Gastrocnemius medialis (tissue), 4 donors: ENCODE data around the gene GMPR. TPM values are rescaled to one million over a fixed set of nuclear protein-coding genes. Genes with fewer than 3 reads are reported as not detected.

ENCODE experiments used
- ATAC-seq, 2 donors: fragments of 150-250 bp; one replicate each; pipeline ENCODE4 v1.9.1; 2016
- DNase-seq, 2 donors: peaks; one replicate each; pipeline ENCODE4 v3.0.0-alpha.2; 2019
- H3K27ac ChIP-seq, 4 donors: fragments of 200-600 bp; sonication (generic); 1 replicate in 1 of 4; 2 replicates in 3 of 4; pipeline ENCODE4 v1.5.1; 2016 to 2018; ENCODE audit warnings: mild to moderate bottlenecking in 2 of 4, moderate library complexity in 1 of 4
- H3K27me3 ChIP-seq, 3 donors: fragments of 200-600 bp; sonication (generic) in 2 of 3; 1 replicate in 1 of 3; 2 replicates in 2 of 3; pipeline versions ENCODE4 v1.5.1 to v1.6.0; 2016 to 2019; ENCODE audit warnings: mild to moderate bottlenecking in 1 of 3, moderate library complexity in 1 of 3
- H3K36me3 ChIP-seq, 2 donors: fragments of 200-600 bp; sonication (generic) in 1 of 2; one replicate each; pipeline ENCODE4 v1.5.1; 2017 to 2018
- H3K4me1 ChIP-seq, 2 donors: fragments of 200-600 bp; sonication (generic) in 1 of 2; one replicate each; pipeline ENCODE4 v1.5.1; 2016 to 2017; ENCODE audit warnings: mild to moderate bottlenecking in 2 of 2
- H3K4me3 ChIP-seq, 4 donors: fragments of 200-600 bp; sonication (generic) in 3 of 4; 1 replicate in 1 of 4; 2 replicates in 3 of 4; pipeline ENCODE4 v1.5.1; 2016 to 2019; ENCODE audit warnings: mild to moderate bottlenecking in 2 of 4
- H3K9me3 ChIP-seq, 3 donors: fragments of 200-600 bp; sonication (generic) in 2 of 3; 1 replicate in 1 of 3; 2 replicates in 2 of 3; pipeline ENCODE4 v1.5.1; 2016 to 2019
- CTCF ChIP-seq, 5 experiments: fragments of 450-650 bp in 3 of 5; fragments of 200-600 bp in 2 of 5; sonication (generic) in 2 of 5; IDR thresholded peaks in 4 of 5; conservative IDR thresholded peaks in 1 of 5; 1 replicate in 4 of 5; 2 replicates in 1 of 5; pipeline ENCODE4 v1.5.1; 2016 to 2019; ENCODE audit warnings: antibody characterized with exemption in 5 of 5, mild to moderate bottlenecking in 3 of 5, moderate library complexity in 3 of 5
- POLR2A ChIP-seq, 2 donors: fragments of 450-650 bp; IDR thresholded peaks; one replicate each; pipeline ENCODE4 v1.6.1; 2017; ENCODE audit warnings: antibody characterized with exemption in 2 of 2, mild to moderate bottlenecking in 2 of 2, moderate library complexity in 2 of 2
- in situ Hi-C, 4 donors: fragments of 200-750 bp; cut with MboI; loops; one replicate each; pipeline versions ENCODE4 v1.15.0 to v1.8.0; 2017; ENCODE audit warnings: low sequenced_read_pairs in 4 of 4
- intact Hi-C: fragments of 100-400 bp; cut with DNase I; formaldehyde crosslinking; loops from one replicate; pipeline ENCODE4 v1.15.1; 2023; ENCODE audit warnings: low total_unique reads
- total RNA-seq, 4 donors: library from RNA; depleted of rRNA; stranded (reverse); fragments of >200 nt; gene quantifications; one replicate each; pipeline versions ENCODE4 v1.1.0 to v1.2.3, GENCODE V29; 2016

GMPR gene
- total RNA-seq, 4 donors from 2014 or later = 109 to 266 (median 239) TPM

- intact Hi-C loops = loop anchor here (10.0 kb wide), 2 partner anchors 336 to 626 kb away; no protein-coding TSS in a partner anchor
- TF ChIP-seq POLR2A (IDR thresholded peaks at IDR 0.05) = no peak
- peak in 2 of 5 experiments; percentile 5 to 6 for TF ChIP-seq CTCF (IDR thresholded peaks at IDR 0.05 in 4 of 5, conservative IDR thresholded peaks at IDR 0.05 in 1 of 5)
- Histone ChIP-seq H3K9me3 (no peaks in the 10 kb centered on the region), H3K27me3 (no peaks in the 10 kb centered on the region), H3K4me3 (no peak overlapping the region), H3K27ac (no peak overlapping the region), H3K4me1 (peaks cover 51 to 56% of the 10 kb centered on the region in 2 donors), H3K36me3 (no peaks in the 10 kb centered on the region)
- DNase-seq (no peak), ATAC-seq (no peak)
- in situ Hi-C loops = loop anchor here (5.0 to 25.0 kb wide), 6 partner anchors 66 to 623 kb away; no protein-coding TSS in a partner anchor
Measured at GRCh38 chr6:16339265-16339587, 100.8 kb downstream of the GMPR start.

GRCh38 chr6:16343593-16343992, 105.2 kb downstream of the GMPR start:
- Histone ChIP-seq H3K9me3 (no peaks in the 10 kb centered on the region), H3K27me3 (no peaks in the 10 kb centered on the region), H3K4me1 (peaks cover 24 to 33% of the 10 kb centered on the region in 2 donors), H3K36me3 (no peaks in the 10 kb centered on the region), H3K4me3 (no peak overlapping the region), H3K27ac (no peak overlapping the region)
- no peak for ATAC-seq
- intact Hi-C loops = no loop called here
- TF ChIP-seq POLR2A (IDR thresholded peaks at IDR 0.05) (no peak), CTCF (IDR thresholded peaks at IDR 0.05 in 4 of 5, conservative IDR thresholded peaks at IDR 0.05 in 1 of 5) (no peak)
- in situ Hi-C loops = loop anchor here in 3 of 4 donors (5.0 to 25.0 kb wide), 3 partner anchors 61 to 619 kb away; no protein-coding TSS in a partner anchor
- no peak for DNase-seq

- peaks cover 17 to 23% of the 10 kb centered on the region in 2 donors for H3K4me1 ChIP-seq
- ATAC-seq (no peak), DNase-seq (no peak)
- intact Hi-C loops = loop anchor here (1.0 kb wide), 1 partner anchor 9 kb away; no protein-coding TSS in a partner anchor
- TF ChIP-seq POLR2A (IDR thresholded peaks at IDR 0.05) (no peak), CTCF (IDR thresholded peaks at IDR 0.05 in 4 of 5, conservative IDR thresholded peaks at IDR 0.05 in 1 of 5) (no peak)
- H3K27ac ChIP-seq = no peak overlapping the region
- no peaks in the 10 kb centered on the region for H3K36me3 ChIP-seq
- H3K9me3 ChIP-seq = no peaks in the 10 kb centered on the region
- H3K4me3 ChIP-seq = no peak overlapping the region
- in situ Hi-C loops = loop anchor here in 3 of 4 donors (5.0 to 25.0 kb wide), 3 partner anchors 60 to 618 kb away; no protein-coding TSS in a partner anchor
- no peaks in the 10 kb centered on the region for H3K27me3 ChIP-seq
Measured at GRCh38 chr6:16344756-16345155, 106.4 kb downstream of the GMPR start.

Other genes with a start within 250 kb of the GMPR start
- gene MYLIP, start 109.5 kb upstream of the GMPR start, total RNA-seq = 10 to 100 TPM in 3 of 4 donors, 1 to 10 TPM in 1; 8.9 to 28.6 (median 18.3) TPM